DOHH2 (cell line): ENCODE results near the gene GANAB.

ENCODE experiments used
- H3F3A ChIP-seq: fragments of 200-600 bp; sonication (generic), shearing (Covaris generic); 2 replicates; pipeline ENCODE4 v1.6.0; 2016; ENCODE audit warnings: antibody characterized with exemption, mild to moderate bottlenecking; ENCODE audit not compliant: control insufficient read depth, insufficient read depth
- H3K27ac ChIP-seq: fragments of 200-600 bp; sonication (generic); 2 replicates; pipeline ENCODE4 v1.5.1; 2014; ENCODE audit warnings: low read depth, mild to moderate bottlenecking, low read length, moderate library complexity
- H3K27me3 ChIP-seq: fragments of 200-600 bp; sonication (generic); 2 replicates; pipeline ENCODE4 v1.6.1; 2014; ENCODE audit warnings: mild to moderate bottlenecking, low read length, mixed read lengths; ENCODE audit not compliant: control insufficient read depth
- H3K36me3 ChIP-seq: fragments of 200-600 bp; sonication (generic); 2 replicates; pipeline ENCODE4 v1.6.1; 2014; ENCODE audit warnings: mild to moderate bottlenecking, low read length, moderate library complexity, mixed read lengths; ENCODE audit not compliant: control insufficient read depth
- H3K4me1 ChIP-seq: fragments of 200-600 bp; sonication (generic); 2 replicates; pipeline ENCODE4 v1.6.1; 2014; ENCODE audit warnings: mild to moderate bottlenecking, low read length, mixed read lengths; ENCODE audit not compliant: control insufficient read depth
- H3K4me2 ChIP-seq: fragments of 200-600 bp; sonication (generic); 2 replicates; pipeline ENCODE4 v1.6.0; 2014; ENCODE audit warnings: mild to moderate bottlenecking, low read length, moderate library complexity
- H3K4me3 ChIP-seq: fragments of 200-600 bp; sonication (generic); 2 replicates; pipeline ENCODE4 v1.5.1; 2014; ENCODE audit warnings: mild to moderate bottlenecking, low read length, mixed read lengths
- H3K79me2 ChIP-seq: fragments of 200-600 bp; sonication (generic); 2 replicates; pipeline ENCODE4 v1.6.1; 2014; ENCODE audit warnings: mild to moderate bottlenecking, low read length, mixed read lengths; ENCODE audit not compliant: control insufficient read depth
- H3K9me2 ChIP-seq: fragments of 200-600 bp; sonication (generic); replicated peaks from 2 replicates; pipeline ENCODE4 v1.6.1; 2014; ENCODE audit warnings: mild to moderate bottlenecking, low read length, mixed read lengths; ENCODE audit not compliant: control insufficient read depth
- H3K9me3 ChIP-seq: fragments of 200-600 bp; sonication (generic); 2 replicates; pipeline ENCODE4 v1.6.1; 2014; ENCODE audit warnings: antibody characterized with exemption, low read length, mixed read lengths; ENCODE audit not compliant: control insufficient read depth, insufficient read depth
- H4K20me1 ChIP-seq: fragments of 200-600 bp; sonication (generic); 2 replicates; pipeline ENCODE4 v1.6.0; 2014; ENCODE audit warnings: low read depth, mild to moderate bottlenecking, antibody characterized with exemption, low read length, moderate library complexity; ENCODE audit not compliant: control insufficient read depth, insufficient read depth
- EZH2phosphoT487 ChIP-seq: fragments of 200-600 bp; sonication (generic); IDR thresholded peaks from 2 replicates; pipeline ENCODE4 v1.6.1; 2017; ENCODE audit warnings: borderline replicate concordance, mild to moderate bottlenecking, antibody characterized with exemption, low read length, moderate library complexity, mixed read lengths
- TF ChIP-seq, protein P1 (sequence below): fragments of 200-600 bp; sonication (generic); IDR thresholded peaks from one replicate; pipeline ENCODE4 v1.5.1; 2014; ENCODE audit warnings: antibody characterized with exemption, mild to moderate bottlenecking, low read depth, low read length; ENCODE audit not compliant: poor library complexity, severe bottlenecking

GANAB gene

DNA sequence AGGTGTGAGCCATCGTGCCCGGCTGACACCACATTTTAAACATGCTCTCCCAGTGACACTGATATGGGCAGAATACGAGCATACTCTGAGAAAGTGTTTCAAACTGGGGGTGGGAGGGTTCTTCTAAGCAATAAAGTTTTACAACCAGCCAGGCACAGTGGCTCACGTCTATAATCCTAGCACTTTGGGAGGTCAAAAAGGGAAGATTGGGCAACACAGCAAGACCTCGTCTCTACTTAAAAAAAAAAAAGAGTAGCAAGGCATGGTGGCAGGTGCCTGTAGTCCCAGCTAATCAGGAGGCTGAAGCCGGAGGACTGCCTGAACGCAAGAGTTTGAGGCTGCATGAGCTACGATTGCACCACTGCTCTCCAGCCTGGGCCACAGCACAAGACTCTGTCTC is 2.2 kb downstream of the GANAB start:
- no peak overlapping the region for H3K4me2 ChIP-seq
- H3K36me3 ChIP-seq, result peaks cover 70% of the 10 kb centered on the region
- H3K4me1 ChIP-seq, result peaks cover 25% of the 10 kb centered on the region
- no peaks in the 10 kb centered on the region for H3K27me3 ChIP-seq
- TF ChIP-seq, protein P1, sequence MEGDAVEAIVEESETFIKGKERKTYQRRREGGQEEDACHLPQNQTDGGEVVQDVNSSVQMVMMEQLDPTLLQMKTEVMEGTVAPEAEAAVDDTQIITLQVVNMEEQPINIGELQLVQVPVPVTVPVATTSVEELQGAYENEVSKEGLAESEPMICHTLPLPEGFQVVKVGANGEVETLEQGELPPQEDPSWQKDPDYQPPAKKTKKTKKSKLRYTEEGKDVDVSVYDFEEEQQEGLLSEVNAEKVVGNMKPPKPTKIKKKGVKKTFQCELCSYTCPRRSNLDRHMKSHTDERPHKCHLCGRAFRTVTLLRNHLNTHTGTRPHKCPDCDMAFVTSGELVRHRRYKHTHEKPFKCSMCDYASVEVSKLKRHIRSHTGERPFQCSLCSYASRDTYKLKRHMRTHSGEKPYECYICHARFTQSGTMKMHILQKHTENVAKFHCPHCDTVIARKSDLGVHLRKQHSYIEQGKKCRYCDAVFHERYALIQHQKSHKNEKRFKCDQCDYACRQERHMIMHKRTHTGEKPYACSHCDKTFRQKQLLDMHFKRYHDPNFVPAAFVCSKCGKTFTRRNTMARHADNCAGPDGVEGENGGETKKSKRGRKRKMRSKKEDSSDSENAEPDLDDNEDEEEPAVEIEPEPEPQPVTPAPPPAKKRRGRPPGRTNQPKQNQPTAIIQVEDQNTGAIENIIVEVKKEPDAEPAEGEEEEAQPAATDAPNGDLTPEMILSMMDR, result no peak
- no peak for TF ChIP-seq EZH2phosphoT487
- no peak overlapping the region for H3K4me3 ChIP-seq
- no peaks in the 10 kb centered on the region for H3F3A ChIP-seq
- peaks cover 82% of the 10 kb centered on the region for H3K79me2 ChIP-seq
- no peaks in the 10 kb centered on the region for H3K9me3 ChIP-seq
- H4K20me1 ChIP-seq, result peaks cover 3% of the 10 kb centered on the region; the same call in 1 of the 2 replicates
- H3K9me2 ChIP-seq, result no peaks in the 10 kb centered on the region
- H3K27ac ChIP-seq, result no peak overlapping the region

DNA sequence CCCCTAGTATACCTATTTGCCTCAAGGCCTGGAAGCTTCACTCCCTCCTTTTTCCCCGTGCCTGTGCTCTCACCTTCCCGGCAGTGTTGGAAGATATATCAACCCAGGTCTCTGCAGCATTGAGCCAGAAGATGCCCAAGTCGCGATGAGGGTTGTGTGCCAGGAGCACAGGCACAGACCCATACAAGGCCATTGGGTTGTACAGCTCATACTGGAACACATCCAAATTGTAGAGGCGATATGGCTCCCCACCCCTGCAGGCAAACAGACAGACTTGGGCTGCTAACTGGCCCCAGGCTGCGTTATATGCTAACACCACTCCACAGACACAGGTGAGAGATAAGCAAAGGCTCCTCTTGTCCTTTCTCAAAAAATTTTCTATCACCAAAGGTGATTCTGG is 13.9 kb downstream of the GANAB start:
- no peaks in the 10 kb centered on the region for H3K9me3 ChIP-seq
- H3K27ac ChIP-seq, result no peak overlapping the region
- H3K4me3 ChIP-seq, result no peak overlapping the region
- no peaks in the 10 kb centered on the region for H3K27me3 ChIP-seq
- H3K4me1 ChIP-seq, result no peaks in the 10 kb centered on the region
- H3F3A ChIP-seq, result no peaks in the 10 kb centered on the region
- no peak overlapping the region for H3K4me2 ChIP-seq
- TF ChIP-seq, protein P1, result no peak
- no peak for TF ChIP-seq EZH2phosphoT487
- peaks cover 4% of the 10 kb centered on the region; the same call in 1 of the 2 replicates for H3K79me2 ChIP-seq
- H3K36me3 ChIP-seq, result peaks cover 89% of the 10 kb centered on the region
- H4K20me1 ChIP-seq, result no peaks in the 10 kb centered on the region
- no peaks in the 10 kb centered on the region for H3K9me2 ChIP-seq

DNA sequence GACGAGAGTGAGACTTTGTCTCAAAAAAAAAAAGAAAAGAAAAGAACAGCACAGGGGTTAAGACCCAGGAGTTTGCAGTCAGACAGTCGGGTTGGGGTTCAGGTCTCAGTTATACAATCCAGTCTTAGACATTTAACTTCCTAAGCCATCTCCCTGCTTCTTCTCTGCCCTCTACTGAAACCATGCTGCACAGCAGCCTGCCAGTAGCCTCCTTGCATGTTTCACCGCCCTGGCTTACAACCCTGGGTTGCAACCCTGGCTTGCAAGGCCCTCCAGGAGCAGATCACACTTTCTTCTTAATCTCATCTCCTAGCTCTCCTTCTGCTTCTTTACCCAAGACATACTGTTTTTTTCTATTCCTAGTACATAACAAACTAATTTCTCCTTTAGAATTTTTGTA is 18.7 kb downstream of the GANAB start:
- Histone ChIP-seq H3K9me2 (no peaks in the 10 kb centered on the region), H3K9me3 (no peaks in the 10 kb centered on the region), H3K27ac (no peak overlapping the region), H3K27me3 (no peaks in the 10 kb centered on the region), H4K20me1 (no peaks in the 10 kb centered on the region), H3K36me3 (peaks cover 76% of the 10 kb centered on the region), H3K4me2 (no peak overlapping the region), H3F3A (peaks cover 16% of the 10 kb centered on the region), H3K4me3 (no peak overlapping the region), H3K79me2 (no peaks in the 10 kb centered on the region), H3K4me1 (no peaks in the 10 kb centered on the region)
- no peak for TF ChIP-seq EZH2phosphoT487
- TF ChIP-seq, protein P1, result no peak
